ENCODE data around the gene CARD10.

DNA sequence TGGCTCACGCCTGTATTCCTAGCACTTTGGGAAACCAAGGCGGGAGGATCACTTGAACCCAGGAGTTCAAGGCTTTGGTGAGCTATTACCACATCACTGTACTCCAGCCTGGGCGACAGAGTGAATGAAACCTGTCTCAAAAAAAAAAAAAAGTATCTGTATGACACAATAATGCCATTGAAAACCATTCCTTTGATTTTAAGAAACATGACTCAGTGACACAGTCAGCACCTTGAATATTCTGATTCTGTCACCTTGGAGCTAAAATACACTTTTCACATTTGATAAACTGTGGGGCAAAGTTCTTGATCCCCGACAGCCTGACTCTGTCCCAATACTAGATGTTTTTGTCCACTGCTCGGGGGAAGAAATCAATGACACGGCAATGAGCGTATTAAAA, 75.2 kb downstream of the CARD10 start:
- TF ChIP-seq POLR2A (IDR thresholded peaks at IDR 0.05) = no peak
- TF ChIP-seq, protein P1, sequence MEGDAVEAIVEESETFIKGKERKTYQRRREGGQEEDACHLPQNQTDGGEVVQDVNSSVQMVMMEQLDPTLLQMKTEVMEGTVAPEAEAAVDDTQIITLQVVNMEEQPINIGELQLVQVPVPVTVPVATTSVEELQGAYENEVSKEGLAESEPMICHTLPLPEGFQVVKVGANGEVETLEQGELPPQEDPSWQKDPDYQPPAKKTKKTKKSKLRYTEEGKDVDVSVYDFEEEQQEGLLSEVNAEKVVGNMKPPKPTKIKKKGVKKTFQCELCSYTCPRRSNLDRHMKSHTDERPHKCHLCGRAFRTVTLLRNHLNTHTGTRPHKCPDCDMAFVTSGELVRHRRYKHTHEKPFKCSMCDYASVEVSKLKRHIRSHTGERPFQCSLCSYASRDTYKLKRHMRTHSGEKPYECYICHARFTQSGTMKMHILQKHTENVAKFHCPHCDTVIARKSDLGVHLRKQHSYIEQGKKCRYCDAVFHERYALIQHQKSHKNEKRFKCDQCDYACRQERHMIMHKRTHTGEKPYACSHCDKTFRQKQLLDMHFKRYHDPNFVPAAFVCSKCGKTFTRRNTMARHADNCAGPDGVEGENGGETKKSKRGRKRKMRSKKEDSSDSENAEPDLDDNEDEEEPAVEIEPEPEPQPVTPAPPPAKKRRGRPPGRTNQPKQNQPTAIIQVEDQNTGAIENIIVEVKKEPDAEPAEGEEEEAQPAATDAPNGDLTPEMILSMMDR (IDR thresholded peaks at IDR 0.05 in 4 of 5, conservative IDR thresholded peaks at IDR 0.05 in 1 of 5) = no peak
